HepG2 (cell line): ENCODE measurements around the gene TRIM15. TPM values are rescaled to one million over a fixed set of nuclear protein-coding genes. Genes with fewer than 3 reads are reported as not detected.

Experiments
- BHLHE40 ChIP-seq: IDR thresholded peaks from 2 replicates; pipeline ENCODE4 v1.6.1; 2011; ENCODE audit warnings: low read length, improper control_type of control experiment
- BRD4 ChIP-seq: sonication (generic); formaldehyde crosslinking; IDR thresholded peaks from 2 replicates; pipeline ENCODE4 v1.4.0; 2020; ENCODE audit warnings: missing genetic modification reagents
- CENPX ChIP-seq: sonication (generic); formaldehyde crosslinking; IDR thresholded peaks from 2 replicates; pipeline ENCODE4 v1.9.0; 2021; ENCODE audit warnings: mild to moderate bottlenecking, missing genetic modification reagents, moderate library complexity
- GATAD2A ChIP-seq: IDR thresholded peaks from 2 replicates; pipeline ENCODE4 v1.6.1; 2016
- GZF1 ChIP-seq: sonication (generic); formaldehyde crosslinking; IDR thresholded peaks from 2 replicates; pipeline ENCODE4 v1.5.1; 2020; ENCODE audit warnings: mild to moderate bottlenecking, missing genetic modification reagents
- MED1 ChIP-seq: sonication (generic); formaldehyde crosslinking; IDR thresholded peaks from 2 replicates; pipeline ENCODE4 v1.4.0; 2020; ENCODE audit warnings: missing genetic modification reagents
- PHB2 ChIP-seq: fragments of 450-650 bp; IDR thresholded peaks from 2 replicates; pipeline ENCODE4 v1.6.1; 2018; ENCODE audit not compliant: partially characterized antibody
- PTBP1 ChIP-seq: fragments of 200-400 bp; formaldehyde crosslinking; IDR thresholded peaks from 2 replicates; pipeline ENCODE4 v1.6.1; 2018; ENCODE audit warnings: low read length, low read depth; ENCODE audit not compliant: poor library complexity, severe bottlenecking
- REL ChIP-seq: sonication (generic); formaldehyde crosslinking; conservative IDR thresholded peaks from 2 replicates; pipeline ENCODE4 v1.8.0; 2022; ENCODE audit warnings: mild to moderate bottlenecking, missing genetic modification reagents, moderate library complexity
- SIX4 ChIP-seq: sonication (generic); formaldehyde crosslinking; IDR thresholded peaks from 2 replicates; pipeline ENCODE4 v1.4.0; 2020; ENCODE audit warnings: missing genetic modification reagents
- STAG1 ChIP-seq: sonication (generic); formaldehyde crosslinking; IDR thresholded peaks from 2 replicates; pipeline ENCODE4 v1.4.0; 2020; ENCODE audit warnings: missing genetic modification reagents
- TARDBP ChIP-seq: sonication (generic); formaldehyde crosslinking; IDR thresholded peaks from 2 replicates; pipeline ENCODE4 v1.8.0; 2022; ENCODE audit warnings: mild to moderate bottlenecking, missing genetic modification reagents
- THAP11 ChIP-seq: IDR thresholded peaks from 2 replicates; pipeline ENCODE4 v1.6.1; 2016; ENCODE audit warnings: missing biosample characterization, missing genetic modification reagents
- ZBTB42 ChIP-seq: sonication (generic); formaldehyde crosslinking; IDR thresholded peaks from 2 replicates; pipeline ENCODE4 v1.5.0; 2020; ENCODE audit warnings: mild to moderate bottlenecking, missing genetic modification reagents
- ZKSCAN5 ChIP-seq: sonication (generic); formaldehyde crosslinking; IDR thresholded peaks from 2 replicates; pipeline ENCODE4 v1.5.1; 2020; ENCODE audit warnings: mild to moderate bottlenecking, missing genetic modification reagents
- ZNF331 ChIP-seq: sonication (generic); formaldehyde crosslinking; IDR thresholded peaks from 2 replicates; pipeline ENCODE4 v1.4.0; 2020; ENCODE audit warnings: missing genetic modification reagents
- ZNF496 ChIP-seq: sonication (generic); formaldehyde crosslinking; IDR thresholded peaks from 2 replicates; pipeline ENCODE4 v1.8.1; 2023; ENCODE audit warnings: mild to moderate bottlenecking, moderate library complexity, missing genetic modification reagents; ENCODE audit not compliant: insufficient replicate concordance
- ZNF7 ChIP-seq: IDR thresholded peaks from 2 replicates; pipeline ENCODE4 v1.6.1; 2016; ENCODE audit warnings: missing biosample characterization, missing genetic modification reagents
- ZNF746 ChIP-seq: sonication (generic); formaldehyde crosslinking; IDR thresholded peaks from 2 replicates; pipeline ENCODE4 v1.8.0; 2022; ENCODE audit warnings: mild to moderate bottlenecking, missing genetic modification reagents
- ZNF749 ChIP-seq: sonication (generic); formaldehyde crosslinking; IDR thresholded peaks from 2 replicates; pipeline ENCODE4 v1.8.0; 2022; ENCODE audit warnings: mild to moderate bottlenecking, missing genetic modification reagents, moderate library complexity, borderline replicate concordance
- ZNF782 ChIP-seq: sonication (generic); formaldehyde crosslinking; IDR thresholded peaks from 2 replicates; pipeline ENCODE4 v1.4.0; 2020; ENCODE audit warnings: missing genetic modification reagents, mild to moderate bottlenecking, borderline replicate concordance
- polyA plus RNA-seq, 8 experiments: library from polyadenylated mRNA; depleted of rRNA in 3 of 8; stranded (reverse) in 7 of 8; unstranded in 1 of 8; fragments of >200 nt; fragmentation: Illumina TruSeq in 4 of 8; extraction: Trizol in 4 of 8; gene quantifications; 2 replicates each; pipeline versions ENCODE4 v1.2.1 to v1.2.3, GENCODE V29; 2011 to 2016; ENCODE audit warnings: low read depth in 4 of 8, missing spikeins in 1 of 8, mixed read lengths in 1 of 8; ENCODE audit not compliant: insufficient read depth in 1 of 8
- total RNA-seq, 5 experiments: library from RNA; depleted of rRNA; stranded (reverse); fragments of >200 nt; fragmentation: Illumina TruSeq; extraction: Trizol; gene quantifications; 2 replicates each; pipeline ENCODE4 v1.2.3, GENCODE V29; 2016; ENCODE audit warnings: low read depth in 1 of 5
- TF ChIP-seq, protein P1 (sequence below): sonication (generic); formaldehyde crosslinking; IDR thresholded peaks from 2 replicates; pipeline ENCODE4 v1.5.0; 2020; ENCODE audit warnings: mild to moderate bottlenecking, low read depth, missing genetic modification reagents, borderline replicate concordance
- TF ChIP-seq, protein P2 (sequence below): sonication (generic); formaldehyde crosslinking; IDR thresholded peaks from 2 replicates; pipeline ENCODE4 v1.8.1; 2023; ENCODE audit warnings: missing genetic modification reagents, inconsistent platforms, borderline replicate concordance
- TF ChIP-seq, protein P3 (sequence below): sonication (generic); formaldehyde crosslinking; IDR thresholded peaks from 2 replicates; pipeline ENCODE4 v1.8.0; 2022; ENCODE audit warnings: missing genetic modification reagents, mild to moderate bottlenecking, borderline replicate concordance
- TF ChIP-seq, protein P4 (sequence below): sonication (generic); formaldehyde crosslinking; IDR thresholded peaks from 2 replicates; pipeline ENCODE4 v1.4.0; 2020; ENCODE audit warnings: missing genetic modification reagents

Gene TRIM15
- total and polyA plus RNA-seq, 2 of the 13 experiments (the other 11 are each of a cell fraction or from before 2014, with no cell fraction given) = 35.1 to 38.2 TPM

DNA sequence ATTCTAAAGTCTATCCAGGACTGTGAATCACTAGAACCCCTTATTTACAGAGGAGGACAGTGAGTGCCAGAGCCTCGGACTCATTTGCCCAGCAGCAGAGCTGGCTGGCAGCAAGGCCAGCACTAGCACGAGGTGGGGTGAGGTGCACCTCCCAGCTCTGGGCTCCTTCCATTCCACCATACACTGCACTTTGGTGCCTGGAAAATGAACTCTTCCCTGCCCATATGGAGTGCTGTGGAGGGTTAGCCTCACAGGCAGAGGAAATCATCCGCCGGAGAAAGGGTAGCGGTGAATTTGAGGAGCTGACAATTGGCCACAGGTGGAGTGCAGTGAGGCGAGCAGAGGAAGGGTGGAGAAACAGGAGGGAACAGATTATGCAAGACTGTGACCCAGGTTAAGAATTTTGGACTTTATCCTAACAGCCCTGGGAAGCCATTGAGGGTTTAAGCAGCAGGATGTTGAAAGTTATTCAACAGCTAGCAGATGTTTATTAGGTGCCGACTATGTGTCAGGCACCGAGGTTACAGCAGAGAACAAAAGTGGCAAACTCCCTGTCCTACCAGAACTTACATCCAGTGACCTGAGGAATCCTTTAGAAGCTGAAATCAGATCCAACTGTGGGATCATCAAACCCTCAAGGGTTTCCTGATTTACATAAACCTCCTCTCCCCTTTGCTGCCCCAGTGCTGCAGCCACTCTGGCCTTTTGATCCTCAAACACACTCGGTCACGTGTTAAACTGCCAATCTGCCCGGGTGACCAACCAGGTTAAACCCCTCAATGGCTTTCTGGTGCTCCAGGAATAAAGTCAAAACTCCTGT lies 43.7 kb downstream of the TRIM15 start (continued):
- TF ChIP-seq, protein P1, sequence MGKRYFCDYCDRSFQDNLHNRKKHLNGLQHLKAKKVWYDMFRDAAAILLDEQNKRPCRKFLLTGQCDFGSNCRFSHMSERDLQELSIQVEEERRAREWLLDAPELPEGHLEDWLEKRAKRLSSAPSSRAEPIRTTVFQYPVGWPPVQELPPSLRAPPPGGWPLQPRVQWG (CRISPR knock-in tag) = no peak
- TF ChIP-seq, protein P2, sequence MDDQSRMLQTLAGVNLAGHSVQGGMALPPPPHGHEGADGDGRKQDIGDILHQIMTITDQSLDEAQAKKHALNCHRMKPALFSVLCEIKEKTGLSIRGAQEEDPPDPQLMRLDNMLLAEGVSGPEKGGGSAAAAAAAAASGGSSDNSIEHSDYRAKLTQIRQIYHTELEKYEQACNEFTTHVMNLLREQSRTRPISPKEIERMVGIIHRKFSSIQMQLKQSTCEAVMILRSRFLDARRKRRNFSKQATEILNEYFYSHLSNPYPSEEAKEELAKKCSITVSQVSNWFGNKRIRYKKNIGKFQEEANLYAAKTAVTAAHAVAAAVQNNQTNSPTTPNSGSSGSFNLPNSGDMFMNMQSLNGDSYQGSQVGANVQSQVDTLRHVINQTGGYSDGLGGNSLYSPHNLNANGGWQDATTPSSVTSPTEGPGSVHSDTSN (CRISPR knock-in tag) = no peak
- TF ChIP-seq ZNF331 (peak; percentile 65), MED1 (peak; percentile 94), GATAD2A (peak; percentile 85; the same call in 1 of the 2 replicates), REL (0 out of 2 replicates have a peak, but pooled peaks have one; percentile 42), CENPX (CRISPR knock-in tag) (no peak), PTBP1 (no peak), STAG1 (CRISPR knock-in tag) (no peak), ZNF7 (CRISPR knock-in tag) (no peak), TARDBP (CRISPR knock-in tag) (peak; percentile 97), PHB2 (no peak), ZNF496 (no peak), ZNF782 (CRISPR knock-in tag) (no peak; the same call in 1 of the 2 replicates), ZBTB42 (CRISPR knock-in tag) (no peak), SIX4 (CRISPR knock-in tag) (no peak; the same call in 1 of the 2 replicates), ZNF746 (CRISPR knock-in tag) (peak; percentile 88), GZF1 (CRISPR knock-in tag) (0 out of 2 replicates have a peak, but pooled peaks have one; percentile 82), ZKSCAN5 (0 out of 2 replicates have a peak, but pooled peaks have one; percentile 29), BRD4 (CRISPR knock-in tag) (peak; percentile 78; the same call in 1 of the 2 replicates), BHLHE40 (peak; percentile 86), ZNF749 (CRISPR knock-in tag) (no peak), THAP11 (peak; percentile 71)
- TF ChIP-seq, protein P3, sequence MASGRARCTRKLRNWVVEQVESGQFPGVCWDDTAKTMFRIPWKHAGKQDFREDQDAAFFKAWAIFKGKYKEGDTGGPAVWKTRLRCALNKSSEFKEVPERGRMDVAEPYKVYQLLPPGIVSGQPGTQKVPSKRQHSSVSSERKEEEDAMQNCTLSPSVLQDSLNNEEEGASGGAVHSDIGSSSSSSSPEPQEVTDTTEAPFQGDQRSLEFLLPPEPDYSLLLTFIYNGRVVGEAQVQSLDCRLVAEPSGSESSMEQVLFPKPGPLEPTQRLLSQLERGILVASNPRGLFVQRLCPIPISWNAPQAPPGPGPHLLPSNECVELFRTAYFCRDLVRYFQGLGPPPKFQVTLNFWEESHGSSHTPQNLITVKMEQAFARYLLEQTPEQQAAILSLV (CRISPR knock-in tag) = no peak
- TF ChIP-seq, protein P4, sequence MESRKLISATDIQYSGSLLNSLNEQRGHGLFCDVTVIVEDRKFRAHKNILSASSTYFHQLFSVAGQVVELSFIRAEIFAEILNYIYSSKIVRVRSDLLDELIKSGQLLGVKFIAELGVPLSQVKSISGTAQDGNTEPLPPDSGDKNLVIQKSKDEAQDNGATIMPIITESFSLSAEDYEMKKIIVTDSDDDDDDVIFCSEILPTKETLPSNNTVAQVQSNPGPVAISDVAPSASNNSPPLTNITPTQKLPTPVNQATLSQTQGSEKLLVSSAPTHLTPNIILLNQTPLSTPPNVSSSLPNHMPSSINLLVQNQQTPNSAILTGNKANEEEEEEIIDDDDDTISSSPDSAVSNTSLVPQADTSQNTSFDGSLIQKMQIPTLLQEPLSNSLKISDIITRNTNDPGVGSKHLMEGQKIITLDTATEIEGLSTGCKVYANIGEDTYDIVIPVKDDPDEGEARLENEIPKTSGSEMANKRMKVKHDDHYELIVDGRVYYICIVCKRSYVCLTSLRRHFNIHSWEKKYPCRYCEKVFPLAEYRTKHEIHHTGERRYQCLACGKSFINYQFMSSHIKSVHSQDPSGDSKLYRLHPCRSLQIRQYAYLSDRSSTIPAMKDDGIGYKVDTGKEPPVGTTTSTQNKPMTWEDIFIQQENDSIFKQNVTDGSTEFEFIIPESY = peak; percentile 12; the same call in 1 of the 2 replicates
